Hepatocyte (in vitro differentiated cells): ENCODE measurements around the gene RSU1. TPM values are rescaled to one million over a fixed set of nuclear protein-coding genes. Genes with fewer than 3 reads are reported as not detected.

Source experiments
- DNase-seq: peaks from one replicate; pipeline ENCODE4 v3.0.0-alpha.2; 2016; ENCODE audit warnings: low spot score
- H2AFZ ChIP-seq: fragments of 200-600 bp; sonication (generic); 2 replicates; pipeline ENCODE4 v1.6.0; 2016; ENCODE audit warnings: antibody characterized with exemption, mild to moderate bottlenecking
- H3K27ac ChIP-seq: fragments of 200-600 bp; sonication (generic); 2 replicates; pipeline ENCODE4 v1.5.1; 2016; ENCODE audit warnings: mild to moderate bottlenecking
- H3K27me3 ChIP-seq: fragments of 200-600 bp; sonication (generic); 2 replicates; pipeline ENCODE4 v1.6.1; 2016
- H3K36me3 ChIP-seq: fragments of 200-600 bp; sonication (generic); replicated peaks from 2 replicates; pipeline ENCODE4 v1.5.1; 2016; ENCODE audit warnings: low read depth; ENCODE audit not compliant: insufficient read depth
- H3K4me1 ChIP-seq: fragments of 200-600 bp; sonication (generic); 2 replicates; pipeline ENCODE4 v1.5.1; 2016; ENCODE audit warnings: mild to moderate bottlenecking, moderate library complexity; ENCODE audit not compliant: insufficient read depth
- H3K4me2 ChIP-seq: fragments of 200-600 bp; sonication (generic); 2 replicates; pipeline ENCODE4 v1.6.0; 2016
- H3K4me3 ChIP-seq: fragments of 200-600 bp; sonication (generic); 2 replicates; pipeline ENCODE4 v1.5.1; 2016; ENCODE audit warnings: mild to moderate bottlenecking
- H3K79me2 ChIP-seq: fragments of 200-600 bp; sonication (generic); 2 replicates; pipeline ENCODE4 v1.6.0; 2017; ENCODE audit warnings: mild to moderate bottlenecking
- H3K9me2 ChIP-seq: fragments of 200-600 bp; sonication (generic); replicated peaks from 2 replicates; pipeline ENCODE4 v1.6.0; 2017; ENCODE audit warnings: mild to moderate bottlenecking; ENCODE audit not compliant: insufficient read depth
- H3K9me3 ChIP-seq: fragments of 200-600 bp; sonication (generic); 2 replicates; pipeline ENCODE4 v1.5.1; 2016; ENCODE audit warnings: low read depth, mild to moderate bottlenecking
- H4K20me1 ChIP-seq: fragments of 200-600 bp; sonication (generic); 2 replicates; pipeline ENCODE4 v1.6.0; 2016; ENCODE audit warnings: mild to moderate bottlenecking; ENCODE audit not compliant: insufficient read depth, poor library complexity, severe bottlenecking
- CTCF ChIP-seq: fragments of 200-600 bp; sonication (generic); IDR thresholded peaks from 2 replicates; pipeline ENCODE4 v1.5.1; 2016; ENCODE audit warnings: antibody characterized with exemption, mild to moderate bottlenecking; ENCODE audit not compliant: poor library complexity
- EZH2 ChIP-seq: fragments of 200-600 bp; sonication (generic); IDR thresholded peaks from 2 replicates; pipeline ENCODE4 v1.6.1; 2016; ENCODE audit warnings: antibody characterized with exemption, mild to moderate bottlenecking, borderline replicate concordance
- EZH2phosphoT487 ChIP-seq: fragments of 200-600 bp; sonication (generic); IDR thresholded peaks from one replicate; pipeline ENCODE4 v1.6.1; 2018; ENCODE audit warnings: antibody characterized with exemption, mild to moderate bottlenecking, low read depth, moderate library complexity; ENCODE audit not compliant: unreplicated experiment, severe bottlenecking
- WGBS: methylation state at CpG from one replicate; pipeline ENCODE4 v1.1.6; 2016; ENCODE audit warnings: low lambda C conversion rate; ENCODE audit errors: missing lambda C conversion rate; 5-methylcytosine and 5-hydroxymethylcytosine counted together
- polyA plus RNA-seq: library from polyadenylated mRNA; unstranded; fragments of >200 nt; fragmentation: Nextera tagmentation; extraction: Ambion mirVana; gene quantifications from 2 replicates; pipeline ENCODE4 v1.2.1, GENCODE V29; 2016
- total RNA-seq: library from RNA; depleted of rRNA; stranded (reverse); fragments of >200 nt; gene quantifications from 2 replicates; pipeline ENCODE4 v1.2.3, GENCODE V29; 2014

Gene RSU1
- total and polyA plus RNA-seq, 2 experiments from 2014 or later, result 37.0 to 52.3 TPM

GRCh38 chr10:16863766-16864165, 46.5 kb upstream of the RSU1 start:
- Histone ChIP-seq H3K9me3 (no peaks in the 10 kb centered on the region), H3K27me3 (no peaks in the 10 kb centered on the region), H3K79me2 (no peaks in the 10 kb centered on the region), H3K27ac (no peak overlapping the region), H3K36me3 (no peaks in the 10 kb centered on the region), H3K4me3 (no peak overlapping the region), H2AFZ (no peak overlapping the region), H3K4me1 (peaks cover 9% of the 10 kb centered on the region), H4K20me1 (no peaks in the 10 kb centered on the region), H3K9me2 (no peaks in the 10 kb centered on the region), H3K4me2 (no peak overlapping the region)
- no peak for DNase-seq
- 62% methylated on average over 2 of the region's 2 CpGs for WGBS
- TF ChIP-seq EZH2phosphoT487, result no peak
- TF ChIP-seq CTCF, result no peak
- TF ChIP-seq EZH2, result no peak

- no peaks in the 10 kb centered on the region for H3K79me2 ChIP-seq
- no peaks in the 10 kb centered on the region for H3K36me3 ChIP-seq
- H3K9me2 ChIP-seq, result no peaks in the 10 kb centered on the region
- H3K4me2 ChIP-seq, result no peak overlapping the region
- TF ChIP-seq EZH2, result no peak
- WGBS, result 70% methylated on average over 4 of the region's 4 CpGs
- no peaks in the 10 kb centered on the region for H3K9me3 ChIP-seq
- H3K4me3 ChIP-seq, result no peak overlapping the region
- no peak for DNase-seq
- H2AFZ ChIP-seq, result no peak overlapping the region
- H3K4me1 ChIP-seq, result no peaks in the 10 kb centered on the region
- H3K27me3 ChIP-seq, result no peaks in the 10 kb centered on the region
- no peaks in the 10 kb centered on the region for H4K20me1 ChIP-seq
- no peak overlapping the region for H3K27ac ChIP-seq
These were observed 40.2 kb upstream of the RSU1 start for GRCh38 chr10:16857419-16857818.

GRCh38 chr10:16856567-16856966, 39.3 kb upstream of the RSU1 start:
- no peak overlapping the region for H3K4me2 ChIP-seq
- WGBS, result 47% methylated on average over 4 of the region's 4 CpGs

GRCh38 chr10:16856092-16856491, 38.9 kb upstream of the RSU1 start:
- Histone ChIP-seq H3K79me2 (no peaks in the 10 kb centered on the region), H2AFZ (no peak overlapping the region), H3K27ac (no peak overlapping the region), H3K36me3 (no peaks in the 10 kb centered on the region), H3K9me3 (no peaks in the 10 kb centered on the region), H4K20me1 (no peaks in the 10 kb centered on the region), H3K4me2 (no peak overlapping the region), H3K9me2 (no peaks in the 10 kb centered on the region), H3K27me3 (no peaks in the 10 kb centered on the region), H3K4me3 (no peak overlapping the region), H3K4me1 (no peaks in the 10 kb centered on the region)
- DNase-seq, result no peak
- TF ChIP-seq EZH2, result no peak
- no peak for TF ChIP-seq EZH2phosphoT487
- TF ChIP-seq CTCF, result no peak
- WGBS, result 76% methylated on average over 5 of the region's 5 CpGs

More at GRCh38 chr10:16856567-16856966, 39.3 kb upstream of the RSU1 start:
- Histone ChIP-seq H3K27me3 (no peaks in the 10 kb centered on the region), H3K36me3 (no peaks in the 10 kb centered on the region), H4K20me1 (no peaks in the 10 kb centered on the region), H3K4me1 (no peaks in the 10 kb centered on the region), H2AFZ (no peak overlapping the region), H3K79me2 (no peaks in the 10 kb centered on the region), H3K27ac (no peak overlapping the region), H3K4me3 (no peak overlapping the region), H3K9me2 (no peaks in the 10 kb centered on the region), H3K9me3 (no peaks in the 10 kb centered on the region)
- DNase-seq, result no peak
- TF ChIP-seq CTCF, result no peak
- TF ChIP-seq EZH2, result no peak
- TF ChIP-seq EZH2phosphoT487, result no peak
